Bone marrow (tissue), 2 donors: ENCODE measurements around the gene FAM111B.
"Not testable (repeated sequence)": the region's sequence is repeated elsewhere in the genome, so short reads cannot be mapped to it uniquely, and the experiment has no call there.

ENCODE experiments used
- DNase-seq, 2 donors: peaks; one replicate each; lab custom pipeline; 2025; lab: John Stamatoyannopoulos, UW

FAM111B gene

DNA sequence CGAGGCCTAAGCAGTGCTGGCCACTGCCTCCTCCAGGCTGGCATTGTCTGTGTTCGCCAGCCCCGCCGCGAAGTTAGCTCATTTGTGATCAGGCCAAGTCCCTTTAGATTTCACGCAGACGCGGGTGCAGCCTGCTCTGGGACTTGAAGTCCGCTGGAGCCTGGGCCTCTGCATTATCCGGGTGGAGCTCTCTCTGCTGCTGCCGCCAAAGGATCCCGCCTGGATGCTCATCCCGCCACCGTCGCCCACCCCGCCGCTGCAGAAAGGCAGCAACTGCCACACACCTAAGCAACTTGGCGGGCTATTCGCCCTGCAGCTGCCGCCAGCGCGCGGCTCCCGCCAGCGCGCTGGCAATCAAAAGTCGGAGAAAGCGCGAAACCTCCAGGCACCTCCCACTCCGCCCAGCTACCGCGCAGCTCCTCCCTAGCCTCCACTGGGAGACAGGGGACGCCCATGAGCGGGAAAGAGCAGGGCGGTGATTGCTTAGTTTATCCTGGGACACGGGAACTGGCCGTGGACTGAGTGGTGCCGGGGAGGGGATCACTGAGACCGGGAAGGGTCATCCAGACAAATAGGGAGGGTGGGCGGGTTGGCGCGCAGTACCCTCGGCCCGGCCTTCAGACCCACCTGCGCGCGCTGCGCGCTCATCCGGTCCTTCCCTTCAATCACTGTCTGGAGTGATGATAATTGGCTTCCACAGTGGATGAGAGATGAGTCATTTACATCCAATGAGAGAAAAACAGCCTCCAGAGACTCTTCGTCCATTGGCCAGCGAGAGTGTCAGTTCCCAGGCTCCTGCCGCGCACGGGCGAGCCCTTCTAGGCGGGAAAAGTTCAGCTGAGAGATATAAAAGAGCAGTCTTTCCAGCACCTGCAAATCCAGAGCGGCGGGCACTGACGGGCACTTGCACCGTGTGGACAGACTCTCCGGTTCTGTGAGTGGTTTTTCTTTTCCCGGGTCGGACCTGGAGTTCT lies at the start of gene FAM111B:
Gene FAM111B, plus strand, starts transcription at position 875 of the 974 bp plus-strand sequence. CDS start 2,389 bp downstream, outside the sequence.
- peak; percentile 28 to 60 for DNase-seq

DNA sequence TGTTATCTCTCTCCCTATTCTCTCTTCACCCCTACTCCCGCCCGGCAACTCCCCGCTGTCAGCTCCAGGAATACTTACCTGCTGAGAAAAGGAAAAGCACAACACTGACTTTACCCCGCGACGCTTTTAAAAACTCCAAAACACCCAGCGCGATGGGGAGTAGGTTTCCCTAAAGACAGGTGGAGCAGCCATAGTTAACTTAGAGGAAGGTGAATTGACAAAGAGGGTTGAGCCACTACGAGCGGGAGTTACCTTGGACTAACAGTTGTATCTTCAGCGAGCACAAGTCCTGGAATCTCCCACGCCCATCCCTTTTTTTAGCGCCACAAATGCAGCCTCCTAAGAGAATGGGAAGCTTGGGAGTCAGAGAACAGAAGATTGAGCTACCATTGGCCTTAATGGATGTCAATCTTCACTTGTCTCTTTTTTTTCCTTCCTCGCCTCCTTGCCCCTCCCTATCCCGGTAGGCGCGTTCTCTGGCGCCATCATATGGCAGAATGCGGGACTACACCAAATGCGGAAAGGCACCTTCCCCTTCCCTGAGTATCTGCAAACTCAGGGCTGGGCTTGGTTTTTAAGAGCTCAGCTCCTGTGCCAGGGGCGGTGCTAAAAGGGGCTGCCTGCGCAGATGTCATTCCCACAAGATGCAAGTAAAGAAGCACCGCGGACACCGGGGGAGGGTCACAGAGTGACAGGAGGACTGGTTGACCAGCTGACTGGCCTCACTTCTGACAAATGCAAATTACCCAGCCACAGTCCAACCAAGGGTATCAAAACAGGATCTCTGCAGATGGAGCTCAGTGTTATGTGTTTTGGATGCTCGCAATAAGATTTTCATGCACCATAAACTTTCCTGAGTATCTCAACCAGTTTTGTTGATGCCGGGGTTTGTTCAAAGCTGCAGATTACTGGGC lies 48.7 kb upstream of the FAM111B start:
- peak; percentile 53 to 80 for DNase-seq

- not testable (repeated sequence) for DNase-seq
These were observed 46.9 kb upstream of the FAM111B start for GRCh38 chr11:59060096-59060495.

DNA sequence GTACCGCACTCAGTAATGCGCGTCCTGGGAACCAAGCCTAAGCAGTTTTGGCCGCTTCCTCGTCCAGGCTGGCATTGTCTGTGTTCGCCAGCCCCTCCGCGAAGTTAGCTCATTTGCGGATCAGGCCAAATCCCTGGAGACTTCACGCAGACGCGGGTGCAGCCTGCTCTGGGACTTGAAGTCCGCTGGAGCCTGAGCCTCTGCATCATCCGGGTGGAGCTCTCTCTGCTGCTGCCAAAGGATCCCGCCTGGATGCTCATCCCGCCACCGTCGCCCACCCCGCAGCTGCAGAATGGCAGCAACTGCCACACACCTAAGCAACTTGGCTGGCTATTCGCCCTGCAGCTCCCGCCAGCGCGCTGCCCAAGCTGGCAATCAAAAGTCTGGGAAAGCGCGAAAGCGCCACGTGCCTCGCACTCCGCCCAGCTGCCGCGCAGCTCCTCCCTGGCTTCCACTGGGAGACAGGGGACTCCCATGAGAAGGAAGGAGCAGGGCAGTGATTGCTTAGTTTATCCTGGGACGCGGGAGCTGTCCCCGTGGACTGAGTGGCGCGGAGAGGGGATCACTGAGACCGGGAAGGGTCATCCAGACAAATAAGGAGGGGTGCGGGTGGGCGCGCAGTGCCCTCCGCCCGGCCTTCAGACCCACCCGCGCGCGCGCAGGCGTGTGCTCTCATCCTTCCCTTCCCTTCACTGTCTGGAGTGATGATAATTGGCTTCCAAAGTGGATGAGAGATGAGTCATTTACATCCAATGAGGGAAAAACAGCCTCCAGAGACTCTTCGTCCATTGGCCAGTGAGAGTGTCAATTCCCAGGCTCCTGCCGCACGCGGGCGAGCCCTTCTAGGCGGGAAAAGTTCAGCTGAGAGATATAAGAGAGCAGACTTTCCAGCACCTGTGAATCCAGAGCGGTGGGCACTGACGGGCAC lies 44.2 kb upstream of the FAM111B start:
- no peak for DNase-seq

DNA sequence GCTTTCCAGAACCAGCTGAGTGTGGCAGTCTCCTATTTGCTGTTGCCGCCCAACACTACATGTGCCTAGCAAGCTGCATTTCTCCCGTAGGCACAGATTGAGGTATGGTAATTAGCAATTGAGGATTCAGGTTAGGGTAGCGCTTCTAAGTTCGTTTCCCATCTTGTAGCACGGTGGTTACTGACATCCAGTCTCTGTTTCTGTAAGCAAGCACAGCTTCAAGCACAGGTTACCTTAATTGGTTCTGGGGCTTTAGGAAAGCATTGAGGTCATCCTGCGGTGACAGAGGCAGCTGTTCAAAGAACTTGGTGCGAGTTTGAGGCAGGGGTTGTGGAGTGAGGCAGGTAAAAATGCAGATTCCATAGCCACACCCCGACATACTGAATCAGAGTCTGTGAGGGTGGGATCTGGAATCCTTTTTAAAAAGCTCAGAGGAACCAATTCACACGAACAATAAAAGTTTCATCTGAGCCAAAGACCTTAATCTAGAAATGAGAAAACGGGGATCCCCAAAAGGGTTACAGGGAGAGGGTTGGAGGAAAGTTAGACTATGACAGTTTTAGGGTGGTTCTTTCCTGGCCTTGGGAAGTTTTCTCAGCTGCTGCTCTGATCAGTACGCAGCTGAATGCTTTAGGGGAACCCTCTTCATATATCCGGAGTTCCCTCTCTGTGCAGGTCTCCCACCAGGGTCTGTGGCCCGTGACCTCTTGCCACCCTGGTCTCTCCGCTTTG lies 42.9 kb upstream of the FAM111B start:
- not testable (repeated sequence) for DNase-seq

DNA sequence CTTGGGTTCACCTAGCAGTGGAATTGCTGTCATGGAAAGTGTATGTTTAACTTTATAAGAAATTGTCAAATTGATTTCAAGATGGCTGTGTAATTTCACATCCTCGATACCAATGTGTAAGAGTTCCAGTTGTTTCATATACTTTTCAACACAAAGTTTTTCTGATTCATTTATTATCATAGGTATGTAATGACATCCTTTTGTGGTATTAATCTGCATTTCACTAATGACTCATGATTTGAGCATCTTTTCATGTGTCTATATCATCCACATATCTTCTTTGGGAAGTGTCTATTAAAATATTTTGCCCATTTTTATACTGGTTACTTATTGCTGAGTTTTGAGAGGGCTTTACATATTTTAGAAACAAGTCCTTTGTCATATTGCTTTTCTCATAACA lies 38.0 kb upstream of the FAM111B start:
- DNase-seq: no peak

GRCh38 chr11:59076876-59077571 lies 30.0 kb upstream of the FAM111B start:
- DNase-seq: peak in 1 of 2 donors; percentile 15

DNA sequence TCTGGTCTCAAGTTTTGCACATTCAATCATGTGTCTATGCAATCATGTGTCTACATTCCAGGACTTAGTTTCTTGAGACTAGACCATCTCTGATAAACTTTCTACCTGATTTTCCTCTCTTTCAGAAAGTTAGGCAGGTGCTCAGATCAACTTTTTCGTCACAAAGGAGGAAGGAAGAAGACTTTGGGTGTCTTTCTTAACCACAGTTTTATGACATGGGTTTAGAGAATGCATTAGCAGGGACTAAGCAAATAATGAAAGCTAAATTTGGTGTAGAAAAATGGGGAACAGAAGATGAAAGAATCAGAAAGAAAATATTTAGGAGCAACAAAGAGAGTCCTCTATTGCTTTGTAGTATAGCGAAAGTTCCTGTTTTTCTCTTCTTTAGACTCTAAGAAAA lies 28.6 kb upstream of the FAM111B start:
- no peak for DNase-seq

GRCh38 chr11:59079086-59079485 lies 28.0 kb upstream of the FAM111B start:
- no peak for DNase-seq

- DNase-seq: not testable (repeated sequence)
These were observed 26.6 kb upstream of the FAM111B start for GRCh38 chr11:59080421-59080820.

- not testable (repeated sequence) for DNase-seq
These were observed 25.5 kb upstream of the FAM111B start for GRCh38 chr11:59081430-59082020.

DNA sequence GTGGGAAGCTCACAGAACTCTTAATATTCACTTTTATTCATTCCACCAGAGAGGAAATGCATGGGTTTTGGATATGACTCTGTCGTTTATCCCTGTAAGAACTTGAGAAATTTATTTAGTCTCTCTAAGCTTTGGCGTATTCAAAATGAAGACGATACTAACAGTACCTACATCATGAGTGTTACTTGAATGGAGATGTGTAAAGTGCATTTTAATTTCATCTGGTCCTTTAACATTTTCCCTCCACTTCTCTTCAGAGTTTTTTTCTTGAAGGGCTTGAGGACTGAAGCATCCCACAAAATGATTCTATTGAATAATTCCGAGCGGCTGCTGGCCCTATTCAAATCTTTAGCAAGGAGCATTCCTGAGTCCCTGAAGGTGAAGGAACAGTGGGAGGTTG lies 21.0 kb upstream of the FAM111B start, which contains the start of gene GLYATL1B:
Gene GLYATL1B, plus strand, starts transcription at position 301 of the 400 bp plus-strand sequence. Its CDS starts 0 bp downstream, at position 301.
- not testable (repeated sequence) for DNase-seq

- DNase-seq: no peak
These were observed 18.9 kb upstream of the FAM111B start for GRCh38 chr11:59088162-59088561.

DNA sequence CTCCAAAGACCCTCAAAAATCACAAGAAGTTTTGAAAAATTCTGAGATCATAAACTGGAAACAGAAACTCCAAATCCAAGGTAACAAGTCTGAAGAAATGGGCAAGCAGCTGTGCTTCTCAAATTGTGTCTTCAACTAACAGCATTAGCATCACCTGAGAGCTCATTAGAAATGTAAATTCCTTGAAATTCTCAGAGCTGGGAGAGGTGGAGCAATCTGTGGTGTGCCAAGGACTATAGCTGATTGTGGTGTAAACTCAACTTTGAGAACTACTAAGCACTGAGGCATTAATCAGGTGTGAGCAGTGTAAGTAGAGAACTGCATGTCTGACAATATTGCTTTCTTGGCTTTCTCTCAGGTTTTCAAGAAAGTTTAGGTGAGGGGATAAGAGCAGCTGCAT lies 13.5 kb upstream of the FAM111B start:
- DNase-seq: not testable (repeated sequence)

DNA sequence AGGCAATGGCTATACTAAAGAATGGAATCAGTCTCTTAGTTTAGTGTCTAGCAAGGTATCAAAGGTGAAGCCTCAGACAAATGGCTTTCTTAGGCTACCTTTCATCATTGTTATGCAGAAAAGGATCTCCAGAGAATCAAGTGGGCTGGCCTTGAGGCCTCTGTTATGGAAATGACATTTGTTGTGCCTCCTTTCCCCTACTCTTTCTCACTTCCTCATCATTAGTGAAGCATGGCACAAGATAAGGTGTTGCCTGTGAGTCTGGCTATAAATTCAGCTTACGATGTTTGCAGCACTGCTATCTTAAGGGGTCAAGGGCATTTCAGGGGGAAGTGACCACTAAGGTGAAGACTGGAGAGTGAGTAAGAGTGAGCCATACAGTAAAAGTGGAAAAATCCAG lies 11.8 kb upstream of the FAM111B start:
- not testable (repeated sequence) for DNase-seq

DNA sequence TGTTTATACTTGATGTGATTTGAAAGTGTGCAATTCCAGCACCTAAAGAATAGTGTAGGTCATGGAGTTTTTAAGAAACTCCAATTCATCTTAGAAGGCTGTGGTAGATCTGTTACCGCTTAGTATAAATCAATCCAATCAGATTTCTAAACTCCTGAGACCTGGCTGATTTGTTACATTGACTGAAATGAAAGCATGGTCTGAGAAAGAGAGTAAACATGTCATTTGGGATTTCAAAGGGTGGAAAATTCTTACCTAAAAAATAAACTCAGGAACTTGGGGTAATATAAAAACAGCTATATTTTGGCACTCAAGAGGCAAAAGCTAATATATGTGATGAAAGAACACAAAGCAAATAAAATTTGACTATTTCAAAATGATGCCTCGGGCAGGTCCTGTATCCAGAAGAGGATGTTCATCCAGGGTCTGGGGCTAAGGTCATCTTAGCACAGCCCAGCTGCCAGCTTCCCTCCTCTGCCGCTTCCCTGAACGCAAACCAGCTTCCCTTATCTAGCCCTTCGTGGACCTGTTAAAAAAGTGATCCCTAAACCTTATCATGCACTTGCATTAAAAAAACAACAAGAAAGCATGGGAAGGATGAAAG lies 11.0 kb upstream of the FAM111B start:
- not testable (repeated sequence) for DNase-seq

GRCh38 chr11:59097113-59097708 lies 9.8 kb upstream of the FAM111B start:
- DNase-seq: peak; percentile 13 to 71

GRCh38 chr11:59097938-59098337 lies 9.1 kb upstream of the FAM111B start:
- not testable (repeated sequence) for DNase-seq
